H9 (cell line): ENCODE measurements around the gene PARD3. TPM values are rescaled to one million over a fixed set of nuclear protein-coding genes. Genes with fewer than 3 reads are reported as not detected.

Experiments
- DNase-seq: peaks from one replicate; pipeline ENCODE4 v3.0.0-alpha.2; 2017
- H2AFZ ChIP-seq: one replicate; pipeline ENCODE4 v1.6.1; 2013; ENCODE audit warnings: mild to moderate bottlenecking, low read length, control low read depth, moderate library complexity
- H2AK5ac ChIP-seq: 2 replicates; pipeline ENCODE4 v1.6.1; 2013; ENCODE audit warnings: low read length, control low read depth, mixed read lengths; ENCODE audit not compliant: insufficient read length
- H2BK120ac ChIP-seq: one replicate; pipeline ENCODE4 v1.6.1; 2013; ENCODE audit warnings: low read depth, mild to moderate bottlenecking, low read length, control low read depth, inconsistent platforms; ENCODE audit not compliant: poor library complexity, severe bottlenecking
- H2BK12ac ChIP-seq: 2 replicates; pipeline ENCODE4 v1.6.1; 2013; ENCODE audit warnings: low read length, control low read depth, mixed read lengths, low read depth; ENCODE audit not compliant: insufficient read length
- H2BK15ac ChIP-seq: 2 replicates; pipeline ENCODE4 v1.6.1; 2013; ENCODE audit warnings: low read depth, low read length, control low read depth
- H2BK20ac ChIP-seq: one replicate; pipeline ENCODE4 v1.6.1; 2013; ENCODE audit warnings: low read depth, mild to moderate bottlenecking, low read length, control low read depth, inconsistent platforms; ENCODE audit not compliant: poor library complexity, severe bottlenecking
- H2BK5ac ChIP-seq: 2 replicates; pipeline ENCODE4 v1.6.1; 2013; ENCODE audit warnings: low read length, control low read depth, mixed read lengths; ENCODE audit not compliant: insufficient read length
- H3K14ac ChIP-seq: 2 replicates; pipeline ENCODE4 v1.6.1; 2013; ENCODE audit warnings: low read length, control low read depth; ENCODE audit not compliant: insufficient read depth
- H3K18ac ChIP-seq: 2 replicates; pipeline ENCODE4 v1.6.1; 2013; ENCODE audit warnings: low read depth, mild to moderate bottlenecking, mixed read lengths, low read length, control low read depth; ENCODE audit not compliant: insufficient read length
- H3K23ac ChIP-seq: 2 replicates; pipeline ENCODE4 v1.6.1; 2013; ENCODE audit warnings: low read length, control low read depth, mixed read lengths, low read depth; ENCODE audit not compliant: insufficient read length
- H3K23me2 ChIP-seq: 2 replicates; pipeline ENCODE4 v1.6.1; 2013; ENCODE audit warnings: low read depth, mild to moderate bottlenecking, mixed read lengths, low read length, control low read depth; ENCODE audit not compliant: insufficient read length, poor library complexity, severe bottlenecking
- H3K27ac ChIP-seq: 2 replicates; pipeline ENCODE4 v1.5.1; 2013; ENCODE audit warnings: low read length, control low read depth, mixed read lengths, low read depth; ENCODE audit not compliant: insufficient read length
- H3K27me3 ChIP-seq: 2 replicates; pipeline ENCODE4 v1.6.1; 2013; ENCODE audit warnings: low read length, control low read depth, inconsistent platforms; ENCODE audit not compliant: insufficient read depth
- H3K4ac ChIP-seq: 2 replicates; pipeline ENCODE4 v1.6.1; 2013; ENCODE audit warnings: low read depth, mild to moderate bottlenecking, control low read depth, inconsistent platforms, low read length, moderate library complexity
- H3K4me1 ChIP-seq: 2 replicates; pipeline ENCODE4 v1.6.1; 2013; ENCODE audit warnings: low read length, control low read depth, inconsistent platforms; ENCODE audit not compliant: insufficient read depth
- H3K4me2 ChIP-seq: 2 replicates; pipeline ENCODE4 v1.6.1; 2013; ENCODE audit warnings: low read length, control low read depth, mixed read lengths; ENCODE audit not compliant: insufficient read length, insufficient read depth
- H3K56ac ChIP-seq: 2 replicates; pipeline ENCODE4 v1.6.1; 2013; ENCODE audit warnings: low read depth, mild to moderate bottlenecking, mixed read lengths, low read length, control low read depth; ENCODE audit not compliant: insufficient read length
- H3K79me1 ChIP-seq: 2 replicates; pipeline ENCODE4 v1.6.1; 2013; ENCODE audit warnings: low read depth, mild to moderate bottlenecking, moderate library complexity, low read length, control low read depth, inconsistent platforms; ENCODE audit not compliant: insufficient read depth, poor library complexity, severe bottlenecking
- H3K79me2 ChIP-seq: 2 replicates; pipeline ENCODE4 v1.6.1; 2013; ENCODE audit warnings: low read length, control low read depth, inconsistent platforms; ENCODE audit not compliant: insufficient read depth
- H3K9ac ChIP-seq: 2 replicates; pipeline ENCODE4 v1.6.1; 2013; ENCODE audit warnings: low read length, control low read depth, mixed read lengths; ENCODE audit not compliant: insufficient read length; ENCODE audit errors: extremely low read depth
- H3K9me3 ChIP-seq: one replicate; pipeline ENCODE4 v1.6.1; 2013; ENCODE audit warnings: low read depth, low read length, inconsistent platforms; ENCODE audit not compliant: control insufficient read depth
- H3T11ph ChIP-seq: one replicate; pipeline ENCODE4 v1.6.1; 2013; ENCODE audit warnings: mild to moderate bottlenecking, low read length, control low read depth, inconsistent platforms
- H4K20me1 ChIP-seq: one replicate; pipeline ENCODE4 v1.6.1; 2013; ENCODE audit not compliant: control insufficient read depth, insufficient read length, insufficient read depth
- H4K5ac ChIP-seq: 2 replicates; pipeline ENCODE4 v1.6.1; 2013; ENCODE audit warnings: low read depth, mild to moderate bottlenecking, mixed read lengths, low read length, control low read depth; ENCODE audit not compliant: insufficient read length
- H4K8ac ChIP-seq: replicated peaks from 2 replicates; pipeline ENCODE4 v1.6.1; 2013; ENCODE audit warnings: low read length, control low read depth, mixed read lengths, low read depth; ENCODE audit not compliant: insufficient read length
- H4K91ac ChIP-seq: 2 replicates; pipeline ENCODE4 v1.6.1; 2013; ENCODE audit warnings: low read depth, mild to moderate bottlenecking, moderate library complexity, mixed read lengths, low read length, control low read depth; ENCODE audit not compliant: insufficient read length
- H3K27ac Mint-ChIP-seq, 3 experiments: 2 replicates in 2 of 3; 3 replicates in 1 of 3; pipeline ENCODE4 v1.8.0; 2020 to 2021; ENCODE audit warnings: mixed read lengths in 3 of 3, mild to moderate bottlenecking in 1 of 3, moderate library complexity in 1 of 3
- H3K27me3 Mint-ChIP-seq: 2 replicates; pipeline ENCODE4 v1.8.0; 2021; ENCODE audit warnings: low read depth, mild to moderate bottlenecking, moderate library complexity, mixed read lengths
- H3K36me3 Mint-ChIP-seq, 3 experiments: 2 replicates in 2 of 3; 3 replicates in 1 of 3; pipeline ENCODE4 v1.8.0; 2020 to 2021; ENCODE audit warnings: low read depth in 3 of 3, mixed read lengths in 3 of 3; ENCODE audit not compliant: insufficient read depth in 1 of 3
- H3K4me1 Mint-ChIP-seq, 2 experiments: 2 replicates each; pipeline ENCODE4 v1.8.0; 2020; ENCODE audit warnings: mixed read lengths in 2 of 2
- H3K4me3 Mint-ChIP-seq, 2 experiments: 2 replicates in 1 of 2; 3 replicates in 1 of 2; pipeline ENCODE4 v1.8.0; 2020 to 2021; ENCODE audit warnings: mild to moderate bottlenecking in 2 of 2, mixed read lengths in 2 of 2, moderate library complexity in 1 of 2
- H3K9me3 Mint-ChIP-seq, 2 experiments: 2 replicates in 1 of 2; 3 replicates in 1 of 2; pipeline ENCODE4 v1.8.0; 2020; ENCODE audit warnings: mild to moderate bottlenecking in 2 of 2, mixed read lengths in 2 of 2, moderate library complexity in 1 of 2
- CTCF ChIP-seq: fragments of 200-600 bp; sonication (generic); conservative IDR thresholded peaks from 3 replicates; pipeline ENCODE4 v1.8.0; 2021; ENCODE audit warnings: antibody characterized with exemption, mild to moderate bottlenecking
- WGBS: extraction: QIAGEN DNeasy Blood & Tissue Kit; methylation state at CpG from one replicate; pipeline ENCODE4 v1.1.7; 2013; ENCODE audit warnings: missing lambda C conversion rate, low lambda C conversion rate, mixed read lengths; ENCODE audit not compliant: insufficient read length; ENCODE audit errors: extremely low coverage; 5-methylcytosine and 5-hydroxymethylcytosine counted together
- total RNA-seq: library from RNA; stranded (reverse); gene quantifications from 2 replicates; pipeline ENCODE4 v1.2.1, GENCODE V29; 2021

PARD3 gene
- total RNA-seq, 1 experiment from 2014 or later = 44.7 TPM

GRCh38 chr10:34127676-34128075, 687.4 kb downstream of the PARD3 start:
- H2BK12ac ChIP-seq = no peak overlapping the region
- H3K4me1 ChIP-seq = no peaks in the 10 kb centered on the region
- H4K5ac ChIP-seq = no peak overlapping the region
- H4K20me1 ChIP-seq = no peaks in the 10 kb centered on the region
- H3K4me2 ChIP-seq = no peak overlapping the region
- no peaks in the 10 kb centered on the region for H3K79me1 ChIP-seq
- H4K8ac ChIP-seq = no peak overlapping the region
- H3K23ac ChIP-seq = no peak overlapping the region
- H3K18ac ChIP-seq = no peak overlapping the region
- no peak overlapping the region for H3T11ph ChIP-seq
- H2BK120ac ChIP-seq = no peak overlapping the region
- Mint-ChIP-seq H3K27ac (no peak overlapping the region), H3K9me3 (no peaks in the 10 kb centered on the region), H3K4me3 (no peak overlapping the region), H3K27me3 (no peaks in the 10 kb centered on the region), H3K4me1 (0 out of 4 replicates have a peak, but pooled peaks cover 0 to 3% of the 10 kb centered on the region in 2 experiments), H3K36me3 (peaks cover 3 to 9% (median 5%) of the 10 kb centered on the region in 3 experiments; a peak in 3 of 7 replicates)
- WGBS = no CpG with 5 or more reads among the region's 1 CpG
- H2AFZ ChIP-seq = no peak overlapping the region
- no peaks in the 10 kb centered on the region for H3K9me3 ChIP-seq
- no peak overlapping the region for H2BK5ac ChIP-seq
- H3K14ac ChIP-seq = no peak overlapping the region
- no peak for TF ChIP-seq CTCF
- no peaks in the 10 kb centered on the region for H3K79me2 ChIP-seq
- H2AK5ac ChIP-seq = no peak overlapping the region
- DNase-seq = no peak
- H2BK15ac ChIP-seq = no peak overlapping the region
- no peak overlapping the region for H3K56ac ChIP-seq
- no peaks in the 10 kb centered on the region for H3K27me3 ChIP-seq
- no peak overlapping the region for H2BK20ac ChIP-seq
- H3K4ac ChIP-seq = no peak overlapping the region
- H3K9ac ChIP-seq = no peak overlapping the region
- H3K23me2 ChIP-seq = no peaks in the 10 kb centered on the region
- no peak overlapping the region for H4K91ac ChIP-seq
- no peak overlapping the region for H3K27ac ChIP-seq
